NCI-H2227 (cell line): Measurements from ENCODE around the gene IFNA14.
"Not testable (repeated sequence)": the region's sequence is repeated elsewhere in the genome, so short reads cannot be mapped to it uniquely, and the experiment has no call there.

Source experiments
- DNase-seq: peaks from one replicate; lab custom pipeline; 2025; ENCODE audit not compliant: unreplicated experiment; lab: John Stamatoyannopoulos, UW

The IFNA14 gene

DNA sequence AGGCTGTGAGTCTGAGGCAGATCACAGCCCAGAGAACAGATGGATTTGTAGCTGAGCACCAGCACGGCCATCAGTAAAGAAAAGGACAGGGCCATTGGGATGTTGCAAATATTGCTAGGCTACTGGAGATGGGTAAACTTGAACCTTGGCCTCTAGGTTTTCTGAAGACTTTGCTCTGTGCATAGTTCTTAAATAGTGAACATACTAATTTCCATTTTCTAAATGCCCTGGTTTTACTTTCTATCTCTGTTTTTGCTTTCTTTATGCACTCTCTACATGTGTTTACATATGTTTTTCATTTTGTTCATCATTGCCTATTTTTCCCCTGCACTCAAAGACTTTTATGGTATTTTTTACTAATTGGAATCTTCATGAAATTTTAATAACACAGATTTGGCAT is 22.6 kb downstream of the IFNA14 start, which contains the start of gene IFNA16:
IFNA16 (minus strand) TSS at position 101 of the 400 bp plus-strand sequence; CDS start at position 95, 6 bp downstream.
- not testable (repeated sequence) for DNase-seq

DNA sequence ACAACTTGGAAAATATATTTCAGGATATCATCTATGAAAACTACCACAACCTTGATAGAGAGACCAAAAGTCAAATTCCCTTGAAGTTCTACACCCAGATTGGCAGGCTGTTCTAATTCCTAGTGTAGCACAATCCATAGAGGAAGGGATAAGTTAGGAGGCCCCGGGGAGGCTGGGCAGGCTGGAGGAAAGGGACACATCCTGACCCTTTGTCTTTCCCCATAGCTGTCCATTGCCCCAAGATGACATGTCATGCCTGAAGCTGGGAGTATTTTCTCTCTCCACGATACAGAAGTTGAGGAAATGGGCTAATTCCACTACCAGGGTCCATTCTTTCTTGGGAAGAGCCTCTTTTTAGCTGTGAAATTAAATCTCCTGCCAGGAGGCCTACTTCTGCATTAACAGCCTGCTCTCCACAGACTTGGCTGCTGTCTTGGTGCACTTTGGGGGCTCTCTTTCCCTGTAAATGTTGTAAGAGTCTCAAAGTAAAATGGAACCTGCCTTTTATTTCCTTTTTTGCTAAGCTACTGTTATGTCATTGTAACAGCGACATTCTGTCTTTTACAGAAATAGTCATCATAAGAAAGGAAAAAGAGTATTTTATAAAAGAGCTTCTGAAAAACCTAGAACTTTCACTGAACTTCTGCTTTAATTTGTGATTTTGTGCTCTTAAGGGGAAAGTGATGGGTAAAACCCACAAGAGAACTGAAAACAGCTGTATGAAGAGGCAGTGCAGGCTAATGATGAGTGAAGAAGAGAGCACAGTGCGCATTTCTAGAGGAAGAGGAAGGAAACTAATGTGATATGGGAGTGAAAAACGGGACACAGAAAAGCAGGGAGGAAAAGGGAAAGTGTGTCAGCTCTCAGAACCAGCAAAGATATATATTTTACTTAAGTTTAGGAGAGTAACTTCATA is 26.1 kb downstream of the IFNA14 start:
- not testable (repeated sequence) for DNase-seq

DNA sequence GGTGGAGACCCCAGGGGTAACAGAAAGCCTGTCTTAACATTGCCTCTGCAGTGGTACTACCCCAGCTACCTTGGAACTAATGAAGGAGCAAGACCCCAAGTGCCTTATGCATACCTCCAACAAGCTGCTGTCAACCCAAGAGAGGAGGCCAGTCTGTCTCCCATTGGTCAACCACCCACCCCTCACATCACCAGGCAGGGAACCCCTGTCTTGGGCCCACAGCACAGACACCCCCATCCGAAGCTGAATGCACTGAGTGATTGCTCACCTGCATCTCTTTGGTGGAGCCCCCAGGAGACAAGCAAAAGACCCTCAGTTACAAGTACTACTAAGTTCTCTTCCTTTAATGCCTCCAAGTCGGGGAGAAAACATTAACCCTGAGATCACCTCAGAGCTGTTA is 27.6 kb downstream of the IFNA14 start:
- DNase-seq, result not testable (repeated sequence)

DNA sequence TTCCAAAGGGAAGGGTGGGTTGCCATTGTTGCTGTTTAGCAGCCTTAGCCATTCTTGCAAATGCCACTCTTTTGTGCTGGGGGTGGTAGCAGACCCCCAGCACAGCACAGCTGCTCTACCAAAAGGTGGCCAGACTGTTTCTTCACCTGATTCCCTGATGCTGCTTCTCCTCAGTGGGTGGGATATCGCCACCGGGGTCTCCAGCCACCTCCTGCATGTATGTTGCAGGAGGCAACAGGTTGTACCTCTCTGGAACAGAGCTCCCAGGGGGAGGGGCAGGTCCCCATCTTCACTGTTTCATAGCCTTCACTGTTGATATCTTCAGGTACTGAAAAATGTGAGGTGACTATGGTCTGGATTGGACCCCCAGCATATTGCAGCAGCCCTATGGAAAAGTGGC is 29.0 kb downstream of the IFNA14 start:
- DNase-seq, result not testable (repeated sequence)

DNA sequence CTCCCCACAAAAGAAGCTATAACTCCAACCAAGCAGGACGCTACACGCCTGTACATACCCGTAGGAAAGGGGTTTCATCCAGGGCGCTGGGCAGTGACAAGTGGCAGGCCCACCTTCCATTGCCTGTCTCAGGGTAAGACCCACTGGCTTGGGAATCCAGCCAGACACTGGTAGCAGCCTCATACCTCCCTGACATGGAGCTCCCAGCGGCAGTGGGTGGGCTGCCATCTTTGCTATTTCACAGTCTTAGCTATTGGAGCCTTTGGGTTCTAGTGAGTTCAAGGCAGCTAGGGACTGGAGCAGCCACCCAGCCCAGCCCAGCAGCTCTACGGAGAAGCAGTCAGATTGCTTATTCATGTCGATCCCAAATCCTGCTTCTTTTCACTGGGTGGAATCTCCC is 29.5 kb downstream of the IFNA14 start:
- DNase-seq, result no peak

DNA sequence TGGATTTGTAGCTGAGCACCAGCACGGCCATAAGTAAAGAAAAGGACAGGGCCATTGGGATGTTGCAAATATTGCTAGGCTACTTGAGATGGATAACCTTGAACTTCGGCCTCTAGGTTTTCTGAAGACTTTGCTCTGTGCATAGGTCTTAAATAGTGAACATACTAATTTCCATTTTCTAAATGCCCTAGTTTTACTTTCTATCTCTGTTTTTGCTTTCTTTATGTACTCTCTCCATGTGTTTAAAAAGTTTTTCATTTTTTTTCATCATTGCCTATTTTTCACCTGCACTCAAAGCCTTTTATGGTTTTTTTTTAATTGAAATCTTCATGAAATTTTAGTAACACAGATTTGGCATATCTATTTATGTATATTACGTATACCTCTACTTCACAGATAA is 32.8 kb downstream of the IFNA14 start, which contains the start of gene IFNA10:
IFNA10 (minus strand) TSS at position 101 of the 400 bp plus-strand sequence; CDS start at position 55, 46 bp downstream.
- not testable (repeated sequence) for DNase-seq

DNA sequence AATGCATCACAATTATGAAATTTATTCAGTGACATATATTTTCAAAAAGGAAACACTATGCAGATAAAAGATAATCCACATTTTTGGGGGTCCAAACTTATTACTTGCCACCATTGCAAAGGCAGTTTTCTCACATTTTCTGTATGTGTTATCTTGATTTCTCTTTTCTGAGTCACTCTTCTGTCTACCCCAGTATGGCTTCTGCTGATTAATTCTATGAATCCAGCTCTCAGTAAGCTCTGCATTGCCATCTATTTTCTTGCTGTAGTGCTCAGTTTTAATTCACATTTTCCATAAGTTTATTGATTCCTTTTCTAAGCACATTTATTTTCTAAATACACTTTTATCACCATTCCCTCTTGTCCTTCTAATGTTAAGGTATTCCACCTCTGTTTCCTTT is 34.6 kb downstream of the IFNA14 start:
- no peak for DNase-seq

DNA sequence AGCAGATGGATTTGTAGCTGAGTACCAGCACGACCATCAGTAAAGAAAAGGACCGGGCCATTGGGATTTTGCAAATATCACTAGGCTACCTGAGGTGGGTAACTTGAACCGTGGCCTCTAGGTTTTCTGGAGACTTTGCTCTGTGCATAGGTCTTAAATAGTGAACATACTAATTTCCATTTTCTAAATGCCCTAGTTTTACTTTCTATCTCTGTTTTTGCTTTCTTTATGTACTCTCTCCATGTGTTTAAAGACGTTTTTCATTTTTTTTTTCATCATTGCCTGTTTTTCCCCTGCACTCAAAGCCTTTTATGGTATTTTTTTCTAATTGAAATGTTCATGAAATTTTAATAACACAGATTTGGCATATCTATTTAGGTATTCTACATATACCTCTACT is 37.7 kb downstream of the IFNA14 start, which contains the start of gene IFNA7:
IFNA7 (minus strand) TSS at position 101 of the 400 bp plus-strand sequence; CDS start at position 61, 40 bp downstream.
- DNase-seq, result not testable (repeated sequence)

DNA sequence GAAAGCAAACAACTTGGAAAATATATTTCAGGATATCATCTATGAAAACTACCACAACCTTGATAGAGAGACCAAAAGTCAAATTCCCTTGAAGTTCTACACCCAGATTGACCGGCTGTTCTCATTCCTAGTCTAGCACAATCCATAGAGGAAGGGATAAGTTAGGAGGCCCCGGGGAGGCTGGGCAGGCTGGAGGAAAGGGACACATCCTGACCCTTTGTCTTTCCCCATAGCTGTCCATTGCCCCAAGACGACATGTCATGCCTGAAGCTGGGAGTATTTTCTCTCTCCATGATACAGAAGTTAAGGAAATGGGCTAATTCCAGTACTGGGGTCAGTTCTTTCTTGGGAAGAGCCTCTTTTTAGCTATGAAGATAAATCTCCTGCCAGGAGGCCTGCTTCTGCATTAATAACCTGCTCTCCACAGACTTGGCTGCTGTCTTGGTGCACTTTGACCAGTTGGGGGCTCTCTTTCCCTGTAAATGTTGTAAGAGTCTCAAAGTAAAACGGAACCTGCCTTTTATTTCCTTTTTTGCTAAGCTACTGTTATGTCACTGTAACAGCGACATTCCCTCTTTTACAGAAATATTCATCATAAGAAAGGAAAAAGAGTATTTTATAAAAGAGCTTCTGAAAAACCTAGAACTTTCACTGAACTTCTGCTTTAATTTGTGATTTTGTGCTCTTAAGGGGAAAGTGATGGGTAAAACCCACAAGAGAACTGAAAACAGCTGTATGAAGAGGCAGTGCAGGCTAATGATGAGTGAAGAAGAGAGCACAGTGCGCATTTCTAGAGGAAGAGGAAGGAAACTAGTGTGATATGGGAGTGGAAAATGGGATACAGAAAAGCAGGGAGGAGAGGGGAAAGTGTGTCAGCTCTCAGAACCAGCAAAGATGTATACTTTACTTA is 44.7 kb downstream of the IFNA14 start:
- peak; percentile 2 for DNase-seq
